GM18517 (cell line): ENCODE results near the gene JOSD2.

ENCODE experiments used
- ATAC-seq: cut with Tn5 transposase; IDR thresholded peaks from one replicate; pipeline ENCODE4 v1.9.1; 2021; ENCODE audit warnings: mild to moderate bottlenecking, moderate library complexity; ENCODE audit not compliant: unreplicated experiment

The JOSD2 gene, protein sequence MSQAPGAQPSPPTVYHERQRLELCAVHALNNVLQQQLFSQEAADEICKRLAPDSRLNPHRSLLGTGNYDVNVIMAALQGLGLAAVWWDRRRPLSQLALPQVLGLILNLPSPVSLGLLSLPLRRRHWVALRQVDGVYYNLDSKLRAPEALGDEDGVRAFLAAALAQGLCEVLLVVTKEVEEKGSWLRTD

DNA sequence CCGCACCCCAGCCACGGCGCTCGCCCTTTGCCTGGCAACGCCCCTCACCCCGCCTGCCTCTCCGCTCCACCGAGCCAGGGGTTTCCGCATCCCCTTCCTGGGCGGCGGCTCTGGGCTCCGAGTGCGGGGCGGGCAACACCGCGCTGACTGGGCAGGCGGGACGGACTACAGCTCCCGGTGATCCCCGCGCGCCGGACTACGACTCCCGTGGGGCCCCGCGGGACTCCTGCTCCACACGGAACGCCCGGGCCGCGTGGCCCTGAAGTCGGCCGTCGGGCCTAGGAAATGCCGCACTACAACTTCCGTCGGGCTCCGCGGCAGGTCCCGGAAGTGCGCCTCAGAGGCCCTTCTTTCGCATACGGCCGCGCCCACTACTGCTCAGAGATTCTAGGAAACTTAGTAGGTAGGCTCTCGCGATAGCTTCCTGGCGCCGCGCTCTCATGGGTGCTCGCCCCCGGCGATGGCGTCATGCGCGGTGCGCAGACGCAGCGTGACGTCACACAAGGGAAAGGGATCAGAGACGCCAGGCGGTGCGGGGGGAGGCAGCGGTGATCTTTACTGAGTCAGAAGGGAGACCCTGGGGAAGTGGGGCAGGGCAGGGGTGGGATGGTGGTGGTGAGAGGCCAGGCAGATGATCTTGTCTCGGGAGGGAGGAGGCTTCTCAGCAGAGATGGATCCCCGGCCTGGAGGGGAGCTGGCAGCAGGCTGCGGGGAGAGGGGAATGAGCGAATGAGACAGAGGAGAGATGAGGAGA is at the start of gene JOSD2:
Gene JOSD2, minus strand, starts transcription at position 123 of the 754 bp plus-strand sequence. CDS start 760 bp downstream, outside the sequence.
- ATAC-seq = peak; percentile 83

GRCh38 chr19:50559636-50560035 is 48.6 kb upstream of the JOSD2 start:
- no peak for ATAC-seq

GRCh38 chr19:50558449-50558848 is 47.5 kb upstream of the JOSD2 start:
- no peak for ATAC-seq

DNA sequence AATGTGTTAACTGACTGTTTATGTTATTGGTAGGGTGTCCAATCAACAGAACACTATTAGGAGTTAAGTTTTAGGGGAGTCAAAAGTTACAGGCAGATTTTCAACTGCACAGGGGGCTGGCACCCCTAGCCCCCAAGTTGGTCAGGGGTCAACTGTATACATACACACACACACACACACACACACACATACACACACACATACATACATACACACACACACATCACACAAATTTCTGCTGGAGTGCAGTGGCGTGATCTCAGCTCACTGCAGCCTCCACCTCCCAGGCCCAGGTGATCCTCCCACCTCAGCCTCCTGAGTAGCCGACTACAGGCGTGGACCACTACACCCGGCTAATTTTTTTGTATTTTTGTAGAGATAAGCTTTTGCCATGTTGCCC is 47.0 kb upstream of the JOSD2 start:
- ATAC-seq = no peak

DNA sequence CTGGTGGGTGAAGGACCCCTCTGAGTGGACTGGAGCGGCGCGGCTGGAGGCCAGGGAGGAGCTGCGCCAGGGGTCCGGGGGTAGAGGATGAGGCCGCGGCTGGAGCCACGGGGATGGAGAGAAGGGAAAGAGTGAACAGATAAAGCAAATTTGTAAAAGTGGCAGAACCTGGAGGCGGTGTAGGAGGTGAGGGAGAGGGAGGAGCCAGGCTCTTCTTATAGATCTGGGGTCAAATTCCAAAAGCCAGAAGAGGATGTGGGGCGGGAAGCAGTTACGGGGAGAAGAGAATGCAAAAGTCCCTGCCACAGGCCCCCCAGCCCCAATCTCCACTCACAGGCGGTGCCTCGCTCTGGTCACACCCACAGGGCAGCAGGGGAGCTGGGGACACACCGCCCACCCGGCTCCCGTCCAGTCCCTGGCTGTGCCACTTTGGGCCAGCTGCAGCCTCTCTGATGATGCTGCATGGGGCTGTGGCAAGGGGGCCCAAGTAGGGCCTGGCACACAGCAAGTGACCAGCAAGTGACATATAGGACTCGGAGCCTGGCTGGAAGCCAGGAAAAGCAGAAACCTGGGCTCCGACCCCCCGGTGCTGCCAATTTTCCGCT is 46.1 kb upstream of the JOSD2 start:
- ATAC-seq = no peak

- no peak for ATAC-seq
Measured at GRCh38 chr19:50556282-50557008, 45.5 kb upstream of the JOSD2 start.

GRCh38 chr19:50555450-50556281 is 44.7 kb upstream of the JOSD2 start:
- no peak for ATAC-seq

DNA sequence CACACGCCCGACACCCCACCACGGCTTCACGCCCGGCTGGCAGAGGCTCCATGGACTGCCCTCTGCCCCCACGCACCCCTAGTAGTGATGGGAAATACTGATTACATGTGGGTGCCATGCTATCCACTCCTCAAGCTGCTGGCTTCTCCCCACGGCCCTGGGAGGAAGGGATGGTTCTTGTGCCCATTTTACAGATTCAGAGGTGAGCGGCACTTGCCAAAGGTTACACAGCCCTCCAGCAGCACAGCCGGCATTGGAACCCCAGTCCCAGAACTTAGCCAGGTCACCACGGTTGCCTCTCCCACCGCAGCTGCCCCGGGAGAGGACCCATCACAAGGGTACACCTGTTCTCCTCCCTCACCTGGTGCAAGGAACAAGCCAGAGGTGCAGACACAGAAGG is 44.0 kb upstream of the JOSD2 start:
- no peak for ATAC-seq

- no peak for ATAC-seq
Measured at GRCh38 chr19:50554212-50554611, 43.2 kb upstream of the JOSD2 start.

GRCh38 chr19:50553134-50553703 is 42.2 kb upstream of the JOSD2 start:
- ATAC-seq = no peak

- ATAC-seq = no peak
Measured at GRCh38 chr19:50552540-50552939, 41.5 kb upstream of the JOSD2 start.

GRCh38 chr19:50551715-50552187 is 40.8 kb upstream of the JOSD2 start:
- ATAC-seq = no peak

DNA sequence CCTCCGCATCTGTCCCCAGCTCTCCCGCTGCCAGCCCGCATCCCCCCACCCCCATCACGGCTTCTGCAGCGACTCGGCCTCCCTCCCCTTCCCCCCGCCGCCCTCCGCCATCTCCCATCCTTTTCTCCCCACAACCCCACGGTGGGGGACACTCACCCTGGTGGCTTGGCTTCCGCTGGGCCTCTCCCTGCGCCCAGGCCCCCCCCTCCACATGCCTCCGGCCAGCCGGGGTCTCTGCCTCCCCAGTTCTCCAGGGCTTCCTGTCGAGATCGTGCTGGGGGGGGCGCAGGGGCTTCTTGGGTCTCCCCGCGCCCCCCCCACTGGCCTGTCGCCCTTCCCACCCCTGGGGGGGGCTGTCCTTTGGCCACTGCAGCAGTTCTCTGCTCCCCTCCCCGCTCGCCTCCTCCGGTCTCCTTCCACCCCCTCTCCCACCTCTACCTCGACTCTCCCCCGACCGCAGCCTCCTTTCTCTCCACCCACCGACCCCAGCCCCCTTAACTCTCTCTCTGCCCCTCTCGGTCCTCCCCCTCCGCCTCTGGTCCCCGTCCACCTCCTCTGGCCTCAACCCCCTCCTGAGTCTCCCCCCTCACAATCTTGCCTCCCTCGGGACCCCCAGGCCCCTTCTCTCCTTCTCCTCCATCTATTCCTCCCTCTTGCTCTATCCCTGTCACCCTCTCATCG is 40.2 kb upstream of the JOSD2 start:
- ATAC-seq = no peak

DNA sequence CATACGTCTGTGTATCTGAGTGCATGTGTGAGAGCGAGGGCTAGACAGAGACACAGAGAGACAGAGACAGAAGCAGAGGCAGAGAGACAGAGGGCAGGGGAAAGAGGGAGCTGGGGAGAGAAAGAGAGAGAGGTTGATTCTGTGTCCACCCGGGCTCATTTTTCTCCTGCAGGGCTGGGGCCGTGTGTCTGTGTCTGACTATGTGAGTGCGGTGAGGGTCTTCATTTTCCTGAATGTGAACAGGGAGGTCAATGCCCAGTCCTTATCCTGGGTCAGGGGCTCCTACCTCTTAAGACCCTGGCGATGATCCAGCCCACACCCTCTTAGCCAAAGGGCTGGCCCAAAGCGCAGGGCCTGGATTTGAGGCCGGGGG is 39.6 kb upstream of the JOSD2 start:
- ATAC-seq = no peak

- no peak for ATAC-seq
Measured at GRCh38 chr19:50549927-50550593, 39.1 kb upstream of the JOSD2 start.

DNA sequence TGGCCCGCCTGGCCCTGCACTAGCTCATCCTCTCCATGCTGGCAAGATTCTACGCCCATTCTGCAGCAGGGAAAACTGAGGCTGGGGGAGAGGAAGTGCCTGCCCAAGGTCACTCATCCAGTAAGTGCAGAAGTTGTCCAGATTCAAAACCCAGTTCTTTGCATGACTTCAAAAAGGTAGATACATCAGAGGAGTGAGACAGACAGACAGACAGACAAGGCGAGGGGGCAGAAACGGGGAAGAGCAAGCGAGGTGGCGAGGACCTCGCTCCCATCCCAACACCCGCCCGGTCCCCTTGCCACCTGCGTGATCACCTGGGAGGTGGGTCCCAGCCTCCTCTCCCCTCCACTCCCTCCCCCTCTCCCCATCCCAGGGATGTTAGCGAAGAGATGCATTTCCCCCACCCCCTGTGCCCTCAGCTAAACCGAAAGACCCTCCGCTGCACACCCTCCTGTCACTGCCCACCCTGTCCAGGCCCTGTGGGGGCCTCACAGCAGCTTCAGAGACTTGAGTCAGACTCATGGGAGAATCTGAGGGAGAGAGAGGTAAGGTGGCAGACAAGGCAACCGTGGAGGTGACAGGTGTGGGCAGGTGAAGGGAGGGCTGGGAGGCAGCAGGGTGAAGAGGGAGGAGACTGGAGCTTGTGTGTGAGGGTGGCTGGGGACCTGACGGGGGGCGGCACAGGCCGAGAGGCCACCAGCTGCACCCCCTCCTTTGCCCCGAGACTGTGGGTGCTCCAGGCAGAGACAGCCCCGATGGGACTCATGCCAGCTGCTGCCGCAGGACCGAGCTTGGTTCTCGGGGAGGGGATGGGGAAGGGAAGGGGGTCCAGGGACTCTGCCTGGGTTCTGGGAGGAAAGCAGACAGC is 38.3 kb upstream of the JOSD2 start:
- ATAC-seq = no peak

DNA sequence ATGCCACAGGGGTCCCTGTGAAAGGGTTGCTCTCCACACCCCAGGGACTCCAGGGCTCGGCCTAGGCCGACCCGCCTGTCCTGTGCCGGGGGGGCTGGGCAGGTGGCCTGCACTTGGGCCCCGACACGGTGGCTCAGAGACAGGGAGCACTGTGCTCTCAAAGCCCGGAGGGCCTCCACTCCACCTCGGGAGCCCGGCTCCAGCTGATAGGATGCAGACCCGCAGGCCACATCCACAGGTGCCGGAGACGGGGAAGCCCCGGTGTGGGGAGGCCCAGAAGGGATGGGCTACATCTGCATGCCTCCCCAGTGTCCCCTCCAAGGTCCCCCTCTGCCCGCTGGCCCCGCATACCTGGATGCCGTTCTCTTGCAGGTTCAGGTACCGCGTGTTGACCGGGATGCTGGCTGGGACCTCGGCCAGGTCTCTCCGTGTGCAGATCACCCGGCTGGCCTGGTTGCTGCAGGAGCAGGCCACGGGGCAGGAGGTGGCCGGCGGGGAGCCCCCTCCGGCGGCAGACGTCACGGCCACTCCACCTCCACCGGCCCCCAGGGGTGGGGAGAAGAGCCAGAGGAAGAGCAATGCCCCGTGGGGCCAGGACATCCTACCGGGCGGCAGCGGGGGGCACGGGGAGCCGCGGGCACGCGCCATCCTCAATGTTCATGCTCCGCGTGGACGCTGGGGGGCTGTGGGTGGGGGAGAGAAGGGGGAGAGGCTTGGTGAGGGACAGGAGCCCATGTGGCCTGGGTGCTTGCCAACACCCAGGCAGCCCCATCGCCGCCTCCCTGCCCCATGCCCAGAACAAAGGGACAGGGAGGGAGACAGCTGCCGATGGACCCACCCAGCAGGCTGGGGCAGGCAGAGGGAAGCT is 37.4 kb upstream of the JOSD2 start:
- no peak for ATAC-seq
